D721Med (cell line): ENCODE results near the gene PKD1L1.

Source experiments
- DNase-seq: peaks from one replicate; pipeline ENCODE4 v3.0.0; 2011; ENCODE audit warnings: low spot score; ENCODE audit not compliant: insufficient read length
- FAIRE-seq: peaks from 2 replicates; lab custom pipeline; 2011; peaks lifted over from hg19 to GRCh38; lab: Jason Lieb, UNC
- CTCF ChIP-seq: IDR thresholded peaks from 2 replicates; pipeline ENCODE4 v1.5.1; 2012; ENCODE audit warnings: mild to moderate bottlenecking, control low read depth; ENCODE audit not compliant: insufficient read depth; ENCODE audit errors: missing control alignments

The PKD1L1 gene

GRCh38 chr7:47954231-47954911 lies 6.1 kb upstream of the PKD1L1 start:
- TF ChIP-seq CTCF = no peak
- FAIRE-seq (no peak), DNase-seq (no peak)

GRCh38 chr7:47953822-47954221 lies 5.6 kb upstream of the PKD1L1 start:
- FAIRE-seq (no peak), DNase-seq (no peak)
- TF ChIP-seq CTCF = no peak

GRCh38 chr7:47952224-47952623 lies 4.0 kb upstream of the PKD1L1 start:
- no peak for TF ChIP-seq CTCF
- DNase-seq (no peak), FAIRE-seq (no peak)

- TF ChIP-seq CTCF = no peak
- DNase-seq = no peak
- no peak for FAIRE-seq
These were observed 3.1 kb upstream of the PKD1L1 start for GRCh38 chr7:47951374-47951773.

GRCh38 chr7:47950714-47951113 lies 2.4 kb upstream of the PKD1L1 start:
- FAIRE-seq (no peak), DNase-seq (no peak)
- TF ChIP-seq CTCF = no peak

GRCh38 chr7:47949703-47950102 lies 1.4 kb upstream of the PKD1L1 start:
- no peak for FAIRE-seq
- no peak for DNase-seq

More at GRCh38 chr7:47949703-47950102, 1.4 kb upstream of the PKD1L1 start:
- no peak for TF ChIP-seq CTCF
